ENCODE data around the gene LIN37. TPM values are rescaled to one million over a fixed set of nuclear protein-coding genes. Genes with fewer than 3 reads are reported as not detected.
A peak's percentile ranks its signal among the peaks of the same experiment; 100 is the strongest.

Gene LIN37
- total and polyA plus RNA-seq, 2 experiments from 2014 or later: 4.3 to 6.8 TPM

DNA sequence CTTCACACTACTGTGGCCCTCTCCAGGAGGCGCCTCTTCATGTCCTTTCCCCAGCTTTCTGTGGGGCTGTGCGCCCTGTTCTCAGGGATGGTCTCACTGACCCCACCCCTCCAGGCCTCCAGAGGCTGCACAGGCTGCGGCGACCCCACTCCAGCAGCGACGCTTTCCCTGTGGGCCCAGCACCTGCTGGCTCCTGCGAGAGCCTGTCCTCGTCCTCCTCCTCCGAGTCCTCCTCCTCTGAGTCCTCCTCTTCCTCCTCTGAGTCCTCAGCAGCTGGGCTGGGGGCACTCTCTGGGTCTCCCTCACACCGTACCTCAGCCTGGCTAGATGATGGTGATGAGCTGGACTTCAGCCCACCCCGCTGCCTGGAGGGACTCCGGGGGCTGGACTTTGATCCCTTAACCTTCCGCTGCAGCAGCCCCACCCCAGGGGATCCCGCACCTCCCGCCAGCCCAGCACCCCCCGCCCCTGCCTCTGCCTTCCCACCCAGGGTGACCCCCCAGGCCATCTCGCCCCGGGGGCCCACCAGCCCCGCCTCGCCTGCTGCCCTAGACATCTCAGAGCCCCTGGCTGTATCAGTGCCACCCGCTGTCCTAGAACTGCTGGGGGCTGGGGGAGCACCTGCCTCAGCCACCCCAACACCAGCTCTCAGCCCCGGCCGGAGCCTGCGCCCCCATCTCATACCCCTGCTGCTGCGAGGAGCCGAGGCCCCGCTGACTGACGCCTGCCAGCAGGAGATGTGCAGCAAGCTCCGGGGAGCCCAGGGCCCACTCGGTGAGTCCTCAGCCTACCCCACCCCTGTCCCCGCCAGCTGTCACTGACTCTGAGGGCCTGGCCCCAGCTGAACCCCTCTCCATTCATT is 38.2 kb downstream of the LIN37 start:
- no peaks in the 10 kb centered on the region for H3K9me3 Mint-ChIP-seq
- H3F3A ChIP-seq (replicated peaks; ENCODE audit: low read depth): 0 out of 2 replicates have a peak, but pooled peaks cover 4% of the 10 kb centered on the region
- H2AFZ ChIP-seq: no peak overlapping the region
- no peaks in the 10 kb centered on the region for H3K79me2 ChIP-seq (replicated peaks; ENCODE audit: insufficient read depth)
- H3K36me3 ChIP-seq (ENCODE audit: insufficient read depth): no peaks in the 10 kb centered on the region
- H3K27me3 Mint-ChIP-seq (ENCODE audit: insufficient read depth, low read depth, poor library complexity): peaks cover 25% of the 10 kb centered on the region
- no peaks in the 10 kb centered on the region for H4K20me1 ChIP-seq (replicated peaks; ENCODE audit: insufficient read depth)
- peaks cover 9% of the 10 kb centered on the region for H3K4me1 ChIP-seq (ENCODE audit: insufficient read depth)
- H3K4me3 Mint-ChIP-seq: peak overlapping the region; percentile 59; the same call in 2 of the 3 replicates
- no peak overlapping the region for H3K27ac Mint-ChIP-seq
- no peaks in the 10 kb centered on the region for H3K9me2 ChIP-seq (ENCODE audit: insufficient read depth)
- H3K4me1 Mint-ChIP-seq: peaks cover 29% of the 10 kb centered on the region
- H3K27me3 ChIP-seq (ENCODE audit: insufficient read depth): no peaks in the 10 kb centered on the region
- peaks cover 6% of the 10 kb centered on the region; the same call in 1 of the 3 replicates for H3K36me3 Mint-ChIP-seq (ENCODE audit: low read depth)
- DNase-seq (ENCODE audit: low spot score) (no peak), ATAC-seq (no peak)
- no peak overlapping the region for H3K4me3 ChIP-seq
- TF ChIP-seq, protein P1, sequence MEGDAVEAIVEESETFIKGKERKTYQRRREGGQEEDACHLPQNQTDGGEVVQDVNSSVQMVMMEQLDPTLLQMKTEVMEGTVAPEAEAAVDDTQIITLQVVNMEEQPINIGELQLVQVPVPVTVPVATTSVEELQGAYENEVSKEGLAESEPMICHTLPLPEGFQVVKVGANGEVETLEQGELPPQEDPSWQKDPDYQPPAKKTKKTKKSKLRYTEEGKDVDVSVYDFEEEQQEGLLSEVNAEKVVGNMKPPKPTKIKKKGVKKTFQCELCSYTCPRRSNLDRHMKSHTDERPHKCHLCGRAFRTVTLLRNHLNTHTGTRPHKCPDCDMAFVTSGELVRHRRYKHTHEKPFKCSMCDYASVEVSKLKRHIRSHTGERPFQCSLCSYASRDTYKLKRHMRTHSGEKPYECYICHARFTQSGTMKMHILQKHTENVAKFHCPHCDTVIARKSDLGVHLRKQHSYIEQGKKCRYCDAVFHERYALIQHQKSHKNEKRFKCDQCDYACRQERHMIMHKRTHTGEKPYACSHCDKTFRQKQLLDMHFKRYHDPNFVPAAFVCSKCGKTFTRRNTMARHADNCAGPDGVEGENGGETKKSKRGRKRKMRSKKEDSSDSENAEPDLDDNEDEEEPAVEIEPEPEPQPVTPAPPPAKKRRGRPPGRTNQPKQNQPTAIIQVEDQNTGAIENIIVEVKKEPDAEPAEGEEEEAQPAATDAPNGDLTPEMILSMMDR (conservative IDR thresholded peaks at IDR 0.05; ENCODE audit: low read depth in 2 of 2): no peak
- TF ChIP-seq, protein P2, sequence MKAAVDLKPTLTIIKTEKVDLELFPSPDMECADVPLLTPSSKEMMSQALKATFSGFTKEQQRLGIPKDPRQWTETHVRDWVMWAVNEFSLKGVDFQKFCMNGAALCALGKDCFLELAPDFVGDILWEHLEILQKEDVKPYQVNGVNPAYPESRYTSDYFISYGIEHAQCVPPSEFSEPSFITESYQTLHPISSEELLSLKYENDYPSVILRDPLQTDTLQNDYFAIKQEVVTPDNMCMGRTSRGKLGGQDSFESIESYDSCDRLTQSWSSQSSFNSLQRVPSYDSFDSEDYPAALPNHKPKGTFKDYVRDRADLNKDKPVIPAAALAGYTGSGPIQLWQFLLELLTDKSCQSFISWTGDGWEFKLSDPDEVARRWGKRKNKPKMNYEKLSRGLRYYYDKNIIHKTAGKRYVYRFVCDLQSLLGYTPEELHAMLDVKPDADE (IDR thresholded peaks at IDR 0.05): no peak
- TF ChIP-seq ZNF331 (CRISPR knock-in tag; IDR thresholded peaks at IDR 0.05; ENCODE audit: low read depth) (no peak), ZNF114 (CRISPR knock-in tag; IDR thresholded peaks at IDR 0.05) (no peak), NANOG (IDR thresholded peaks at IDR 0.05; ENCODE audit: borderline replicate concordance) (no peak), POLR2AphosphoS5 (IDR thresholded peaks at IDR 0.05; ENCODE audit: low read depth) (no peak), STAT1 (IDR thresholded peaks at IDR 0.05; ENCODE audit: unreplicated experiment) (no peak), EZH2phosphoT487 (IDR thresholded peaks at IDR 0.05; ENCODE audit: unreplicated experiment) (no peak), CREB1 (CRISPR knock-in tag; IDR thresholded peaks at IDR 0.05; ENCODE audit: low read depth) (no peak), JUNB (IDR thresholded peaks at IDR 0.05; ENCODE audit: unreplicated experiment) (no peak), EZH2 (IDR thresholded peaks at IDR 0.05; ENCODE audit: low read depth, unreplicated experiment) (no peak)
- TF ChIP-seq, protein P3, sequence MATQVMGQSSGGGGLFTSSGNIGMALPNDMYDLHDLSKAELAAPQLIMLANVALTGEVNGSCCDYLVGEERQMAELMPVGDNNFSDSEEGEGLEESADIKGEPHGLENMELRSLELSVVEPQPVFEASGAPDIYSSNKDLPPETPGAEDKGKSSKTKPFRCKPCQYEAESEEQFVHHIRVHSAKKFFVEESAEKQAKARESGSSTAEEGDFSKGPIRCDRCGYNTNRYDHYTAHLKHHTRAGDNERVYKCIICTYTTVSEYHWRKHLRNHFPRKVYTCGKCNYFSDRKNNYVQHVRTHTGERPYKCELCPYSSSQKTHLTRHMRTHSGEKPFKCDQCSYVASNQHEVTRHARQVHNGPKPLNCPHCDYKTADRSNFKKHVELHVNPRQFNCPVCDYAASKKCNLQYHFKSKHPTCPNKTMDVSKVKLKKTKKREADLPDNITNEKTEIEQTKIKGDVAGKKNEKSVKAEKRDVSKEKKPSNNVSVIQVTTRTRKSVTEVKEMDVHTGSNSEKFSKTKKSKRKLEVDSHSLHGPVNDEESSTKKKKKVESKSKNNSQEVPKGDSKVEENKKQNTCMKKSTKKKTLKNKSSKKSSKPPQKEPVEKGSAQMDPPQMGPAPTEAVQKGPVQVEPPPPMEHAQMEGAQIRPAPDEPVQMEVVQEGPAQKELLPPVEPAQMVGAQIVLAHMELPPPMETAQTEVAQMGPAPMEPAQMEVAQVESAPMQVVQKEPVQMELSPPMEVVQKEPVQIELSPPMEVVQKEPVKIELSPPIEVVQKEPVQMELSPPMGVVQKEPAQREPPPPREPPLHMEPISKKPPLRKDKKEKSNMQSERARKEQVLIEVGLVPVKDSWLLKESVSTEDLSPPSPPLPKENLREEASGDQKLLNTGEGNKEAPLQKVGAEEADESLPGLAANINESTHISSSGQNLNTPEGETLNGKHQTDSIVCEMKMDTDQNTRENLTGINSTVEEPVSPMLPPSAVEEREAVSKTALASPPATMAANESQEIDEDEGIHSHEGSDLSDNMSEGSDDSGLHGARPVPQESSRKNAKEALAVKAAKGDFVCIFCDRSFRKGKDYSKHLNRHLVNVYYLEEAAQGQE (IDR thresholded peaks at IDR 0.05; ENCODE audit: unreplicated experiment): no peak
- TF ChIP-seq, protein P4, sequence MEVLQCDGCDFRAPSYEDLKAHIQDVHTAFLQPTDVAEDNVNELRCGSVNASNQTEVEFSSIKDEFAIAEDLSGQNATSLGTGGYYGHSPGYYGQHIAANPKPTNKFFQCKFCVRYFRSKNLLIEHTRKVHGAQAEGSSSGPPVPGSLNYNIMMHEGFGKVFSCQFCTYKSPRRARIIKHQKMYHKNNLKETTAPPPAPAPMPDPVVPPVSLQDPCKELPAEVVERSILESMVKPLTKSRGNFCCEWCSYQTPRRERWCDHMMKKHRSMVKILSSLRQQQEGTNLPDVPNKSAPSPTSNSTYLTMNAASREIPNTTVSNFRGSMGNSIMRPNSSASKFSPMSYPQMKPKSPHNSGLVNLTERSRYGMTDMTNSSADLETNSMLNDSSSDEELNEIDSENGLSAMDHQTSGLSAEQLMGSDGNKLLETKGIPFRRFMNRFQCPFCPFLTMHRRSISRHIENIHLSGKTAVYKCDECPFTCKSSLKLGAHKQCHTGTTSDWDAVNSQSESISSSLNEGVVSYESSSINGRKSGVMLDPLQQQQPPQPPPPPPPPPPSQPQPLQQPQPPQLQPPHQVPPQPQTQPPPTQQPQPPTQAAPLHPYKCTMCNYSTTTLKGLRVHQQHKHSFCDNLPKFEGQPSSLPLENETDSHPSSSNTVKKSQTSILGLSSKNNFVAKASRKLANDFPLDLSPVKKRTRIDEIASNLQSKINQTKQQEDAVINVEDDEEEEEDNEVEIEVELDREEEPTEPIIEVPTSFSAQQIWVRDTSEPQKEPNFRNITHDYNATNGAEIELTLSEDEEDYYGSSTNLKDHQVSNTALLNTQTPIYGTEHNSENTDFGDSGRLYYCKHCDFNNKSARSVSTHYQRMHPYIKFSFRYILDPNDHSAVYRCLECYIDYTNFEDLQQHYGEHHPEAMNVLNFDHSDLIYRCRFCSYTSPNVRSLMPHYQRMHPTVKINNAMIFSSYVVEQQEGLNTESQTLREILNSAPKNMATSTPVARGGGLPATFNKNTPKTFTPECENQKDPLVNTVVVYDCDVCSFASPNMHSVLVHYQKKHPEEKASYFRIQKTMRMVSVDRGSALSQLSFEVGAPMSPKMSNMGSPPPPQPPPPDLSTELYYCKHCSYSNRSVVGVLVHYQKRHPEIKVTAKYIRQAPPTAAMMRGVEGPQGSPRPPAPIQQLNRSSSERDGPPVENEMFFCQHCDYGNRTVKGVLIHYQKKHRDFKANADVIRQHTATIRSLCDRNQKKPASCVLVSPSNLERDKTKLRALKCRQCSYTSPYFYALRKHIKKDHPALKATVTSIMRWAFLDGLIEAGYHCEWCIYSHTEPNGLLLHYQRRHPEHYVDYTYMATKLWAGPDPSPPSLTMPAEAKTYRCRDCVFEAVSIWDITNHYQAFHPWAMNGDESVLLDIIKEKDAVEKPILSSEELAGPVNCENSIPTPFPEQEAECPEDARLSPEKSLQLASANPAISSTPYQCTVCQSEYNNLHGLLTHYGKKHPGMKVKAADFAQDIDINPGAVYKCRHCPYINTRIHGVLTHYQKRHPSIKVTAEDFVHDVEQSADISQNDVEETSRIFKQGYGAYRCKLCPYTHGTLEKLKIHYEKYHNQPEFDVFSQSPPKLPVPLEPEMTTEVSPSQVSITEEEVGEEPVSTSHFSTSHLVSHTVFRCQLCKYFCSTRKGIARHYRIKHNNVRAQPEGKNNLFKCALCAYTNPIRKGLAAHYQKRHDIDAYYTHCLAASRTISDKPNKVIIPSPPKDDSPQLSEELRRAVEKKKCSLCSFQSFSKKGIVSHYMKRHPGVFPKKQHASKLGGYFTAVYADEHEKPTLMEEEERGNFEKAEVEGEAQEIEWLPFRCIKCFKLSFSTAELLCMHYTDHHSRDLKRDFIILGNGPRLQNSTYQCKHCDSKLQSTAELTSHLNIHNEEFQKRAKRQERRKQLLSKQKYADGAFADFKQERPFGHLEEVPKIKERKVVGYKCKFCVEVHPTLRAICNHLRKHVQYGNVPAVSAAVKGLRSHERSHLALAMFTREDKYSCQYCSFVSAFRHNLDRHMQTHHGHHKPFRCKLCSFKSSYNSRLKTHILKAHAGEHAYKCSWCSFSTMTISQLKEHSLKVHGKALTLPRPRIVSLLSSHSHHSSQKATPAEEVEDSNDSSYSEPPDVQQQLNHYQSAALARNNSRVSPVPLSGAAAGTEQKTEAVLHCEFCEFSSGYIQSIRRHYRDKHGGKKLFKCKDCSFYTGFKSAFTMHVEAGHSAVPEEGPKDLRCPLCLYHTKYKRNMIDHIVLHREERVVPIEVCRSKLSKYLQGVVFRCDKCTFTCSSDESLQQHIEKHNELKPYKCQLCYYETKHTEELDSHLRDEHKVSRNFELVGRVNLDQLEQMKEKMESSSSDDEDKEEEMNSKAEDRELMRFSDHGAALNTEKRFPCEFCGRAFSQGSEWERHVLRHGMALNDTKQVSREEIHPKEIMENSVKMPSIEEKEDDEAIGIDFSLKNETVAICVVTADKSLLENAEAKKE (CRISPR knock-in tag; IDR thresholded peaks at IDR 0.05): no peak
- no peak overlapping the region for H3K4me2 ChIP-seq
- H3K27ac ChIP-seq (ENCODE audit: low read depth): no peak overlapping the region

Data from GM23338 (cell line).